Effector CD8-positive, alpha-beta T cell (primary cell): ENCODE results near the gene BEST4.
"Not testable (repeated sequence)": the region's sequence is repeated elsewhere in the genome, so short reads cannot be mapped to it uniquely, and the experiment has no call there.

ENCODE experiments used
- DNase-seq: peaks from one replicate; lab custom pipeline; 2025; lab: John Stamatoyannopoulos, UW
- total RNA-seq, 4 experiments: gene quantifications; one replicate each; lab custom pipeline; 2026; lab: John Stamatoyannopoulos, UW

Gene BEST4
- 1.1 to 3.0 (median 1.6) reads per million in 4 experiments for total RNA-seq

- no peak for DNase-seq
Observed at GRCh38 chr1:44788120-44788860, at the start of gene BEST4. TSS of gene BEST4 (minus strand) at chr1:44788170. CDS start at chr1:44787705, 465 bp downstream.

- peak; percentile 67 for DNase-seq
Observed at GRCh38 chr1:44835738-44836675, 48.0 kb upstream of the BEST4 start.

- no peak for DNase-seq
Observed at GRCh38 chr1:44834328-44834727, 46.4 kb upstream of the BEST4 start.

- no peak for DNase-seq
Observed at GRCh38 chr1:44832056-44832705, 44.2 kb upstream of the BEST4 start.

DNA sequence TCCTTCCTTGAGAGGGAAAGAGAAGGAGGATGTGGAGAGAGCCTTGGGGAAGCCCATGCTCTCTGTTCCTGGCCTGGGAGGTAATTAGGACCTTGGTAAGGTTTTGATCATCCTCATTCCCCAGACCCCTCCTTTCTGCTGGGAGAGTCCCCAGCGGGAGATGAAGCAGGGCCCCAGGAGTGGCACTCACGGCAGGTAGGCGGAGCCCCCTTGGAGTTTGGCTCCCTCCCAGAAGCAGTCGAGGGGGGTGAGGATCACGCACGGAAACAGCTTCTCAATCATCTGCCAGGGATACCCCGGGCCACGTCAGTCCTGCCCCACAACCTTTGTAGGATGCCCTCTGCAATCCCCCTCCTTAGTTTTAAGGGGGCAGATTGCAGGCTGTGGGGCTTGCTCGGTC lies 43.5 kb upstream of the BEST4 start:
- DNase-seq, result no peak

GRCh38 chr1:44830900-44831304 lies 42.9 kb upstream of the BEST4 start:
- DNase-seq, result no peak

DNA sequence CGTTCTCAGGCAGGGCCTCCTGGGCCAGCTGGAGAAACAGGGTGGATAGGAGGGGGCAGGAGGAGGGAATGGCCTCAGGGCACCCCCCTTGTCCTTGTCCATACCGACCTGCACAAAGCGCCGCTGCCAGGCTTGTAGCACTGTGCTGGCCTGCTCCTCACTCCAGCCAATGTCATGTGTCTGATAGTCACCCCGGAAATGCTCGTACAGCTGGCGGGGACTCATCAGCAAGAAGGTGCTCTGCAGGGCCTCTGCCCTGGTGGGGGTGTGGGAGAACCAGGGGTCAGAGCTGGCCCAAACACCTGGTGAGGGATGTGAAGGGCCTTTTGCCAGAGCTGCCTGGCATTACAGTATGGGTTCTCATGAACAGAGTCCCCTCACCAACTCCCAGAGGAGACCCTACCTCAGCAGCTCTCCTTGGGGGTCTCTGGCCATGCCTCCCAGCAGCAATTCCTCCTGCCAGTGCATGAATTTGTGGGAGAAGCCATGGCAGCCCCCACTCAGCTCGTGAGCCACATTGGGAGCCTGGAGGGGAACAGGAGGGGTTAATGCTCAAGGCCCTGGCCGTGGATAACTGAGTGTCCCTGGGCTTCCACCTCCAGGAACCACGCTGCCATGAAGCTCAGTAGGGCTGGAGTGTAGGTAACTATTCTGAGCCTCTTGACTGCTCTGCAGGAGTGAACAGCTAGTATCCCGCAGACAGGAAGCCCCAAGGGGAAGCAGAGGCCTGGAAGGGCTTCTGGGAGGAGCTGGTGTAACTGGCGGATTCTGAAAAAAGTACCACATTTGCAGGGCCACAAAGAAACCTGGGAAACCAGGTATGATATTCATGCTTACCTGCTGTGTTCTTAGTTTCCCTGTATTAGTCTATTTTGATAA lies 41.8 kb upstream of the BEST4 start:
- DNase-seq, result no peak

- DNase-seq, result no peak
Observed at GRCh38 chr1:44828841-44829440, 41.0 kb upstream of the BEST4 start.

DNA sequence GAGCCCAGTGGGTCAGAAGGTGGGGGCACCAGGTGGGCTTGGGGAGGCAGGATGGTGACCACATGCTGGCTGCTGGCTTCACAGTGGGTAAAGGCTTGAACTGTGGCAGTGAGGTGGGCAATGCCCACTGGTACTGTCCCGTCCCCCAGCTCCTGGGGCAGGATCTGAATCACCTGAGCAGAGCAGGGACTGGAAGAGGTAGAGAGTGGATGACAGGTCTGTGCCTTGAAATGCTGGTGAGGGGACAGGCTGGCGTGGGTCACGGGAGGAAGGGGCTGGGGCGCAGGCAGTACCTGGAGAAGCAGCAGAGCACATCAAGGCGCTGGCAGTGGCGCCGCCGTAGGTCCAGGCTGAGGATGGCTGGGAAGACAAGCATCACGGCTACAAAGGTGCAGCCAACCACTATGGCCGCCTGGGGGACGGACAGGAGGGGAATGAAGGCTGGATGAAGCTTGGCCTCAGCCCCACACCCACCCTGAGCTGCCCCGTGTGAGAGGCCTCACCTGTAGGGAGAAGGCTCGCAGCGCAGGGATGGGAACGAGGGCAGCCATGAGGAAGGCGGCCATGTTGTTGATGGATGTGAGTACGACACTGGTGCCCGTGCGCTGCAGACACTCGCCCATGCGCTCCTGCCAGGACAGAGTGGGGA lies 40.2 kb upstream of the BEST4 start:
- no peak for DNase-seq

- DNase-seq, result no peak
Observed at GRCh38 chr1:44827197-44828002, 39.4 kb upstream of the BEST4 start.

- no peak for DNase-seq
Observed at GRCh38 chr1:44826375-44827196, 38.6 kb upstream of the BEST4 start.

DNA sequence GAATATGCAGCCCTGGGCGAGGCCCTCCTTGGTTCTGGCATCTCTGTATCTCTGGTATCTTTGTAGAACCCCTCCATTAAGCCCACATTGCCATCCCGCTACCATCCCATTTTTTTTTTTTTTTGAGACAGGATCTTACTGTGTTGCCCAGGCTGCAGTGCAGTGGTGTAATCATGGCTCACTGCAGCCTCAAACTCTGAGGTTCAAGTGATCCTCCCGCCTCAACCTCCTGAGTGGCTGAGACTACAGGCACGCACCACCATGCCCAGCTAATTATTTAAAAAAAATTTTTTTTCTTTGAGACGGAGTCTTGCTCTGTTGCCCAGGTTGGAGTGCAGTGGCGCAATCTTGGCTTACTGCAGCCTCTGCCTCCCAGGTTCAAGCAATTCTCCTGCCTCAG lies 36.4 kb upstream of the BEST4 start:
- DNase-seq, result not testable (repeated sequence)

DNA sequence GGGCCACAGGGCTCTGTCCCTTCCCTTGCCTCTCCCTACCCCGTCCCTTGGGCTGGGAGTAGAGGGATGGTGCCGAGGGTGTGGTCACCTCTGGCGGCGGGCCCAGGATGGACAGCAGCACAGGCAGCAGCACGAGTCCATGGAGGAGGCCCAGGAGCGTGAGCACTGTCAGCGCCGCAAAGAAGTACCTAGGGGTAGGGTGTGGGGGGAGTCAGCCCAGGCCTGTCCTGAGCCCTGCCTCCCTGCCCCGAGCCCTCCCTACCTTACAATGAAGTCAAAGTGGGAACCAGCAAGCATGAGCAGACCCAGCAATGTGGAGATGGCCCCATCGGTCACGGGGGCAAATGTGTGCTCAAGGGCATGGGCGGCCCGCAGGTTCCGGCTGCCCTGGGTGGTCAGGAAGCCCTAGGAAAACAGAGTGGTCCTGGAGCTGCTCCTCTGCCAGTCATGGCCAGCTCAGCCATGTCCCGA lies 35.0 kb upstream of the BEST4 start:
- no peak for DNase-seq

DNA sequence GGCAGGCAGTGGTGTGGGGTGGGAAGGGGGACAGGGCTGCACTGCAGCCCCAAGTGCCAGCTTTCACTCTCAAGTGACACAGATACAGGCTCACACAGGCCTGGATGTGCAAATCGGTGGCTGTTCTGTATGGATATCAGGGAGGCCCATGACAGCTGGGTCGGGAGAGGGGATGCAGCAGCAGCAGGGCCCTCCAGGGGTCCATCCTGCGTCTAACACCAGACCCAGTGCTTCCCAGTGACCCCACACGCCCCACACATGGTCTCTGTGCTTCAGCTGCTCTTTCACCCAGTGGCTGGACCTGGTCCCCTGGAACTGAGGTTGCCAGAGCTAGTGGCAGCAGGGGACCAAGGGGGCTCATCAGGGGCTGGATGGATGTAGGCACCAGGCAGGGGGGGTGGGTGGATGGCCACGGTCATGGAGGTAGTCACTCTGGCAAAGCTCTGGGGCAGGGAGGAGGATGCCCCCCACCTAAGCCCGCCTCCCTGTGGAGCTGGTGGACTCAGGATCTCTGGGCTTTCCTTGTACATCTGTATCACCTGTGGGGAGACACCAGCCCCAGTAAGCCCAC lies 34.2 kb upstream of the BEST4 start:
- DNase-seq, result no peak

- DNase-seq, result no peak
Observed at GRCh38 chr1:44821240-44821715, 33.3 kb upstream of the BEST4 start.

- no peak for DNase-seq
Observed at GRCh38 chr1:44820328-44821239, 32.6 kb upstream of the BEST4 start.
